GM23338 (cell line): ENCODE results near the gene FERMT3. TPM values are rescaled to one million over a fixed set of nuclear protein-coding genes. Genes with fewer than 3 reads are reported as not detected.

Experiments used
- ATAC-seq: fragments of 200-7000 bp; cut with Tn5 transposase; 3 replicates; pipeline ENCODE4 v1.9.1; 2020
- DNase-seq: peaks from one replicate; pipeline ENCODE4 v3.0.0-alpha.2; 2015; ENCODE audit warnings: low spot score
- H2AFZ ChIP-seq: fragments of 200-600 bp; sonication (generic); 2 replicates; pipeline ENCODE4 v1.8.0; 2016; ENCODE audit warnings: antibody characterized with exemption, mild to moderate bottlenecking, moderate library complexity
- H3F3A ChIP-seq: fragments of 200-600 bp; sonication (generic); replicated peaks from 2 replicates; pipeline ENCODE4 v1.8.0; 2017; ENCODE audit warnings: antibody characterized with exemption, mixed run types, low read depth
- H3K27ac ChIP-seq: fragments of 200-600 bp; sonication (generic); 2 replicates; pipeline ENCODE4 v1.6.1; 2016; ENCODE audit warnings: low read depth
- H3K27me3 ChIP-seq: fragments of 200-600 bp; sonication (generic); 2 replicates; pipeline ENCODE4 v1.8.0; 2016; ENCODE audit warnings: mild to moderate bottlenecking, mixed run types, moderate library complexity; ENCODE audit not compliant: insufficient read depth
- H3K36me3 ChIP-seq: fragments of 200-600 bp; sonication (generic); 2 replicates; pipeline ENCODE4 v1.8.0; 2016; ENCODE audit warnings: mild to moderate bottlenecking; ENCODE audit not compliant: insufficient read depth
- H3K4me1 ChIP-seq: fragments of 200-600 bp; sonication (generic); 2 replicates; pipeline ENCODE4 v1.8.0; 2016; ENCODE audit warnings: mild to moderate bottlenecking, moderate library complexity; ENCODE audit not compliant: insufficient read depth
- H3K4me2 ChIP-seq: fragments of 200-600 bp; sonication (generic); 2 replicates; pipeline ENCODE4 v1.7.1; 2017; ENCODE audit warnings: mixed run types
- H3K4me3 ChIP-seq: fragments of 200-600 bp; sonication (generic); 2 replicates; pipeline ENCODE4 v1.6.1; 2016; ENCODE audit warnings: mixed run types
- H3K79me2 ChIP-seq: fragments of 200-600 bp; sonication (generic); replicated peaks from 2 replicates; pipeline ENCODE4 v1.8.0; 2017; ENCODE audit warnings: mild to moderate bottlenecking; ENCODE audit not compliant: insufficient read depth
- H3K9me2 ChIP-seq: fragments of 200-600 bp; sonication (generic); 2 replicates; pipeline ENCODE4 v1.8.0; 2017; ENCODE audit not compliant: insufficient read depth
- H4K20me1 ChIP-seq: fragments of 200-600 bp; sonication (generic); replicated peaks from 2 replicates; pipeline ENCODE4 v1.8.0; 2017; ENCODE audit warnings: mild to moderate bottlenecking; ENCODE audit not compliant: insufficient read depth
- H3K27ac Mint-ChIP-seq: 2 replicates; pipeline ENCODE4 v1.8.0; 2020; ENCODE audit warnings: inconsistent platforms, mild to moderate bottlenecking, moderate library complexity, mixed read lengths
- H3K27me3 Mint-ChIP-seq: 3 replicates; pipeline ENCODE4 v1.8.0; 2022; ENCODE audit warnings: low read depth, mild to moderate bottlenecking, moderate library complexity, mixed read lengths, inconsistent platforms; ENCODE audit not compliant: insufficient read depth, poor library complexity
- H3K36me3 Mint-ChIP-seq: 3 replicates; pipeline ENCODE4 v1.8.0; 2021; ENCODE audit warnings: low read depth, mild to moderate bottlenecking, inconsistent platforms, moderate library complexity, mixed read lengths
- H3K4me1 Mint-ChIP-seq: 3 replicates; pipeline ENCODE4 v1.8.0; 2020; ENCODE audit warnings: mild to moderate bottlenecking, inconsistent platforms, mixed read lengths
- H3K4me3 Mint-ChIP-seq: 3 replicates; pipeline ENCODE4 v1.8.0; 2021; ENCODE audit warnings: moderate library complexity, mild to moderate bottlenecking, inconsistent platforms, mixed read lengths
- H3K9me3 Mint-ChIP-seq: 3 replicates; pipeline ENCODE4 v1.8.0; 2020; ENCODE audit warnings: moderate library complexity, mild to moderate bottlenecking, inconsistent platforms, mixed read lengths
- CREB1 ChIP-seq: fragments of 250-450 bp; sonication (Bioruptor Pico); IDR thresholded peaks from 2 replicates; pipeline ENCODE4 v1.5.0; 2020; ENCODE audit warnings: low read depth, mild to moderate bottlenecking, moderate library complexity
- EZH2 ChIP-seq: fragments of 200-600 bp; sonication (generic); IDR thresholded peaks from one replicate; pipeline ENCODE4 v1.8.0; 2017; ENCODE audit warnings: antibody characterized with exemption, mild to moderate bottlenecking, low read depth; ENCODE audit not compliant: unreplicated experiment
- EZH2phosphoT487 ChIP-seq: fragments of 200-600 bp; sonication (generic); IDR thresholded peaks from one replicate; pipeline ENCODE4 v1.8.1; 2018; ENCODE audit warnings: antibody characterized with exemption; ENCODE audit not compliant: unreplicated experiment
- JUNB ChIP-seq: IDR thresholded peaks from one replicate; pipeline ENCODE4 v1.6.1; 2016; ENCODE audit warnings: antibody characterized with exemption; ENCODE audit not compliant: unreplicated experiment
- NANOG ChIP-seq: IDR thresholded peaks from 2 replicates; pipeline ENCODE4 v1.6.1; 2016; ENCODE audit warnings: antibody characterized with exemption, borderline replicate concordance
- POLR2AphosphoS5 ChIP-seq: IDR thresholded peaks from 2 replicates; pipeline ENCODE4 v1.6.1; 2016; ENCODE audit warnings: antibody characterized with exemption, low read depth
- STAT1 ChIP-seq: IDR thresholded peaks from one replicate; pipeline ENCODE4 v1.6.1; 2016; ENCODE audit warnings: antibody characterized with exemption; ENCODE audit not compliant: unreplicated experiment
- ZNF114 ChIP-seq: fragments of 250-450 bp; sonication (Bioruptor Pico); IDR thresholded peaks from 2 replicates; pipeline ENCODE4 v1.5.0; 2020; ENCODE audit warnings: mild to moderate bottlenecking, moderate library complexity
- ZNF331 ChIP-seq: fragments of 250-450 bp; sonication (Bioruptor Pico); IDR thresholded peaks from 2 replicates; pipeline ENCODE4 v1.5.0; 2020; ENCODE audit warnings: low read depth, mild to moderate bottlenecking, moderate library complexity
- polyA plus RNA-seq: library from polyadenylated mRNA; unstranded; fragments of >200 nt; fragmentation: Nextera tagmentation; extraction: Ambion mirVana; gene quantifications from 2 replicates; pipeline ENCODE4 v1.2.1, GENCODE V29; 2016
- total RNA-seq: library from RNA; depleted of rRNA; stranded (reverse); fragments of >200 nt; shearing (Covaris generic); gene quantifications from 2 replicates; pipeline ENCODE4 v1.2.3, GENCODE V29; 2014
- TF ChIP-seq, protein P1 (sequence below), 2 experiments: fragments of 200-600 bp in 1 of 2; sonication (generic) in 1 of 2; conservative IDR thresholded peaks; 2 replicates each; pipeline versions ENCODE4 v1.5.1 to v1.6.1; 2016 to 2017; ENCODE audit warnings: antibody characterized with exemption in 2 of 2, low read depth in 2 of 2, mild to moderate bottlenecking in 2 of 2, moderate library complexity in 1 of 2
- TF ChIP-seq, protein P2 (sequence below): fragments of 250-450 bp; sonication (Bioruptor Pico); IDR thresholded peaks from 2 replicates; pipeline ENCODE4 v1.5.0; 2020; ENCODE audit warnings: mild to moderate bottlenecking, moderate library complexity
- TF ChIP-seq, protein P3 (sequence below): IDR thresholded peaks from one replicate; pipeline ENCODE4 v1.6.1; 2018; ENCODE audit warnings: antibody characterized with exemption; ENCODE audit not compliant: unreplicated experiment
- TF ChIP-seq, protein P4 (sequence below): IDR thresholded peaks from 2 replicates; pipeline ENCODE4 v1.6.1; 2016; ENCODE audit warnings: antibody characterized with exemption

FERMT3 gene
- total and polyA plus RNA-seq, 2 experiments from 2014 or later, result 1.5 to 1.6 TPM

DNA sequence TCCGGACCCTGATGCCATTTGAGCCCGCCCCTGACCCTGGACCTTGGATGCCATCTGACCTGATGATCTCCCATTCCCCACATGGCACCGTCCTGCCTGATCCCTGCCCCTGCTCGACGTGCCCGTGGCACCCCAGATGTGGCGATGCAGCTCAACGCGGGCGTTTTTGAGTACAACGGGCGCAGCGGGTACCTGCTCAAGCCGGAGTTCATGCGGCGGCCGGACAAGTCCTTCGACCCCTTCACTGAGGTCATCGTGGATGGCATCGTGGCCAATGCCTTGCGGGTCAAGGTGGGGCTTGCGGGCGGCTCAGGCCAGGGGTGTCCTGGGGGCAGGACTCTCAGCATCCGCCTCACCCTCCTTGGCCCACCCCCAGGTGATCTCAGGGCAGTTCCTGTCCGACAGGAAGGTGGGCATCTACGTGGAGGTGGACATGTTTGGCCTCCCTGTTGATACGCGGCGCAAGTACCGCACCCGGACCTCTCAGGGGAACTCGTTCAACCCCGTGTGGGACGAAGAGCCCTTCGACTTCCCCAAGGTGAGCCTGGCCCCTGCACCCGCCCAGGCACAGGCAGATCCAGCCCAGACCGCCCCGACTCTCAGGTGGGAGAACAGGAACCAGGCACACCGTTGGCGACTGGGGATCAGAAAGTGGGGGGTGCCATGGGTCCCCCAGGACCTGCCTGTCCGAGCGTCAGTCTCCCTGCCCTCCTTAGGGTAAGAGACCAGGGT lies 55.9 kb downstream of the FERMT3 start:
- no peaks in the 10 kb centered on the region for H3K9me2 ChIP-seq
- no peak overlapping the region for H3K4me3 Mint-ChIP-seq
- ATAC-seq (no peak), DNase-seq (no peak)
- no peak overlapping the region for H3K27ac ChIP-seq
- TF ChIP-seq CREB1 (CRISPR knock-in tag), result no peak
- TF ChIP-seq, protein P1, sequence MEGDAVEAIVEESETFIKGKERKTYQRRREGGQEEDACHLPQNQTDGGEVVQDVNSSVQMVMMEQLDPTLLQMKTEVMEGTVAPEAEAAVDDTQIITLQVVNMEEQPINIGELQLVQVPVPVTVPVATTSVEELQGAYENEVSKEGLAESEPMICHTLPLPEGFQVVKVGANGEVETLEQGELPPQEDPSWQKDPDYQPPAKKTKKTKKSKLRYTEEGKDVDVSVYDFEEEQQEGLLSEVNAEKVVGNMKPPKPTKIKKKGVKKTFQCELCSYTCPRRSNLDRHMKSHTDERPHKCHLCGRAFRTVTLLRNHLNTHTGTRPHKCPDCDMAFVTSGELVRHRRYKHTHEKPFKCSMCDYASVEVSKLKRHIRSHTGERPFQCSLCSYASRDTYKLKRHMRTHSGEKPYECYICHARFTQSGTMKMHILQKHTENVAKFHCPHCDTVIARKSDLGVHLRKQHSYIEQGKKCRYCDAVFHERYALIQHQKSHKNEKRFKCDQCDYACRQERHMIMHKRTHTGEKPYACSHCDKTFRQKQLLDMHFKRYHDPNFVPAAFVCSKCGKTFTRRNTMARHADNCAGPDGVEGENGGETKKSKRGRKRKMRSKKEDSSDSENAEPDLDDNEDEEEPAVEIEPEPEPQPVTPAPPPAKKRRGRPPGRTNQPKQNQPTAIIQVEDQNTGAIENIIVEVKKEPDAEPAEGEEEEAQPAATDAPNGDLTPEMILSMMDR (conservative IDR thresholded peaks at IDR 0.05; ENCODE audit: low read depth in 2 of 2), result no peak
- no peak for TF ChIP-seq EZH2phosphoT487
- TF ChIP-seq, protein P2, sequence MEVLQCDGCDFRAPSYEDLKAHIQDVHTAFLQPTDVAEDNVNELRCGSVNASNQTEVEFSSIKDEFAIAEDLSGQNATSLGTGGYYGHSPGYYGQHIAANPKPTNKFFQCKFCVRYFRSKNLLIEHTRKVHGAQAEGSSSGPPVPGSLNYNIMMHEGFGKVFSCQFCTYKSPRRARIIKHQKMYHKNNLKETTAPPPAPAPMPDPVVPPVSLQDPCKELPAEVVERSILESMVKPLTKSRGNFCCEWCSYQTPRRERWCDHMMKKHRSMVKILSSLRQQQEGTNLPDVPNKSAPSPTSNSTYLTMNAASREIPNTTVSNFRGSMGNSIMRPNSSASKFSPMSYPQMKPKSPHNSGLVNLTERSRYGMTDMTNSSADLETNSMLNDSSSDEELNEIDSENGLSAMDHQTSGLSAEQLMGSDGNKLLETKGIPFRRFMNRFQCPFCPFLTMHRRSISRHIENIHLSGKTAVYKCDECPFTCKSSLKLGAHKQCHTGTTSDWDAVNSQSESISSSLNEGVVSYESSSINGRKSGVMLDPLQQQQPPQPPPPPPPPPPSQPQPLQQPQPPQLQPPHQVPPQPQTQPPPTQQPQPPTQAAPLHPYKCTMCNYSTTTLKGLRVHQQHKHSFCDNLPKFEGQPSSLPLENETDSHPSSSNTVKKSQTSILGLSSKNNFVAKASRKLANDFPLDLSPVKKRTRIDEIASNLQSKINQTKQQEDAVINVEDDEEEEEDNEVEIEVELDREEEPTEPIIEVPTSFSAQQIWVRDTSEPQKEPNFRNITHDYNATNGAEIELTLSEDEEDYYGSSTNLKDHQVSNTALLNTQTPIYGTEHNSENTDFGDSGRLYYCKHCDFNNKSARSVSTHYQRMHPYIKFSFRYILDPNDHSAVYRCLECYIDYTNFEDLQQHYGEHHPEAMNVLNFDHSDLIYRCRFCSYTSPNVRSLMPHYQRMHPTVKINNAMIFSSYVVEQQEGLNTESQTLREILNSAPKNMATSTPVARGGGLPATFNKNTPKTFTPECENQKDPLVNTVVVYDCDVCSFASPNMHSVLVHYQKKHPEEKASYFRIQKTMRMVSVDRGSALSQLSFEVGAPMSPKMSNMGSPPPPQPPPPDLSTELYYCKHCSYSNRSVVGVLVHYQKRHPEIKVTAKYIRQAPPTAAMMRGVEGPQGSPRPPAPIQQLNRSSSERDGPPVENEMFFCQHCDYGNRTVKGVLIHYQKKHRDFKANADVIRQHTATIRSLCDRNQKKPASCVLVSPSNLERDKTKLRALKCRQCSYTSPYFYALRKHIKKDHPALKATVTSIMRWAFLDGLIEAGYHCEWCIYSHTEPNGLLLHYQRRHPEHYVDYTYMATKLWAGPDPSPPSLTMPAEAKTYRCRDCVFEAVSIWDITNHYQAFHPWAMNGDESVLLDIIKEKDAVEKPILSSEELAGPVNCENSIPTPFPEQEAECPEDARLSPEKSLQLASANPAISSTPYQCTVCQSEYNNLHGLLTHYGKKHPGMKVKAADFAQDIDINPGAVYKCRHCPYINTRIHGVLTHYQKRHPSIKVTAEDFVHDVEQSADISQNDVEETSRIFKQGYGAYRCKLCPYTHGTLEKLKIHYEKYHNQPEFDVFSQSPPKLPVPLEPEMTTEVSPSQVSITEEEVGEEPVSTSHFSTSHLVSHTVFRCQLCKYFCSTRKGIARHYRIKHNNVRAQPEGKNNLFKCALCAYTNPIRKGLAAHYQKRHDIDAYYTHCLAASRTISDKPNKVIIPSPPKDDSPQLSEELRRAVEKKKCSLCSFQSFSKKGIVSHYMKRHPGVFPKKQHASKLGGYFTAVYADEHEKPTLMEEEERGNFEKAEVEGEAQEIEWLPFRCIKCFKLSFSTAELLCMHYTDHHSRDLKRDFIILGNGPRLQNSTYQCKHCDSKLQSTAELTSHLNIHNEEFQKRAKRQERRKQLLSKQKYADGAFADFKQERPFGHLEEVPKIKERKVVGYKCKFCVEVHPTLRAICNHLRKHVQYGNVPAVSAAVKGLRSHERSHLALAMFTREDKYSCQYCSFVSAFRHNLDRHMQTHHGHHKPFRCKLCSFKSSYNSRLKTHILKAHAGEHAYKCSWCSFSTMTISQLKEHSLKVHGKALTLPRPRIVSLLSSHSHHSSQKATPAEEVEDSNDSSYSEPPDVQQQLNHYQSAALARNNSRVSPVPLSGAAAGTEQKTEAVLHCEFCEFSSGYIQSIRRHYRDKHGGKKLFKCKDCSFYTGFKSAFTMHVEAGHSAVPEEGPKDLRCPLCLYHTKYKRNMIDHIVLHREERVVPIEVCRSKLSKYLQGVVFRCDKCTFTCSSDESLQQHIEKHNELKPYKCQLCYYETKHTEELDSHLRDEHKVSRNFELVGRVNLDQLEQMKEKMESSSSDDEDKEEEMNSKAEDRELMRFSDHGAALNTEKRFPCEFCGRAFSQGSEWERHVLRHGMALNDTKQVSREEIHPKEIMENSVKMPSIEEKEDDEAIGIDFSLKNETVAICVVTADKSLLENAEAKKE, result no peak
- no peak for TF ChIP-seq STAT1
- no peak for TF ChIP-seq JUNB
- TF ChIP-seq EZH2, result no peak
- no peak for TF ChIP-seq NANOG
- TF ChIP-seq, protein P3, sequence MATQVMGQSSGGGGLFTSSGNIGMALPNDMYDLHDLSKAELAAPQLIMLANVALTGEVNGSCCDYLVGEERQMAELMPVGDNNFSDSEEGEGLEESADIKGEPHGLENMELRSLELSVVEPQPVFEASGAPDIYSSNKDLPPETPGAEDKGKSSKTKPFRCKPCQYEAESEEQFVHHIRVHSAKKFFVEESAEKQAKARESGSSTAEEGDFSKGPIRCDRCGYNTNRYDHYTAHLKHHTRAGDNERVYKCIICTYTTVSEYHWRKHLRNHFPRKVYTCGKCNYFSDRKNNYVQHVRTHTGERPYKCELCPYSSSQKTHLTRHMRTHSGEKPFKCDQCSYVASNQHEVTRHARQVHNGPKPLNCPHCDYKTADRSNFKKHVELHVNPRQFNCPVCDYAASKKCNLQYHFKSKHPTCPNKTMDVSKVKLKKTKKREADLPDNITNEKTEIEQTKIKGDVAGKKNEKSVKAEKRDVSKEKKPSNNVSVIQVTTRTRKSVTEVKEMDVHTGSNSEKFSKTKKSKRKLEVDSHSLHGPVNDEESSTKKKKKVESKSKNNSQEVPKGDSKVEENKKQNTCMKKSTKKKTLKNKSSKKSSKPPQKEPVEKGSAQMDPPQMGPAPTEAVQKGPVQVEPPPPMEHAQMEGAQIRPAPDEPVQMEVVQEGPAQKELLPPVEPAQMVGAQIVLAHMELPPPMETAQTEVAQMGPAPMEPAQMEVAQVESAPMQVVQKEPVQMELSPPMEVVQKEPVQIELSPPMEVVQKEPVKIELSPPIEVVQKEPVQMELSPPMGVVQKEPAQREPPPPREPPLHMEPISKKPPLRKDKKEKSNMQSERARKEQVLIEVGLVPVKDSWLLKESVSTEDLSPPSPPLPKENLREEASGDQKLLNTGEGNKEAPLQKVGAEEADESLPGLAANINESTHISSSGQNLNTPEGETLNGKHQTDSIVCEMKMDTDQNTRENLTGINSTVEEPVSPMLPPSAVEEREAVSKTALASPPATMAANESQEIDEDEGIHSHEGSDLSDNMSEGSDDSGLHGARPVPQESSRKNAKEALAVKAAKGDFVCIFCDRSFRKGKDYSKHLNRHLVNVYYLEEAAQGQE, result no peak
- TF ChIP-seq ZNF114 (CRISPR knock-in tag), result no peak
- TF ChIP-seq ZNF331 (CRISPR knock-in tag), result no peak
- TF ChIP-seq, protein P4, sequence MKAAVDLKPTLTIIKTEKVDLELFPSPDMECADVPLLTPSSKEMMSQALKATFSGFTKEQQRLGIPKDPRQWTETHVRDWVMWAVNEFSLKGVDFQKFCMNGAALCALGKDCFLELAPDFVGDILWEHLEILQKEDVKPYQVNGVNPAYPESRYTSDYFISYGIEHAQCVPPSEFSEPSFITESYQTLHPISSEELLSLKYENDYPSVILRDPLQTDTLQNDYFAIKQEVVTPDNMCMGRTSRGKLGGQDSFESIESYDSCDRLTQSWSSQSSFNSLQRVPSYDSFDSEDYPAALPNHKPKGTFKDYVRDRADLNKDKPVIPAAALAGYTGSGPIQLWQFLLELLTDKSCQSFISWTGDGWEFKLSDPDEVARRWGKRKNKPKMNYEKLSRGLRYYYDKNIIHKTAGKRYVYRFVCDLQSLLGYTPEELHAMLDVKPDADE, result no peak
- TF ChIP-seq POLR2AphosphoS5, result no peak
- no peaks in the 10 kb centered on the region for H3K9me3 Mint-ChIP-seq
- peaks cover 73% of the 10 kb centered on the region for H3K36me3 Mint-ChIP-seq
- H3K4me1 ChIP-seq, result no peaks in the 10 kb centered on the region
- H3K4me2 ChIP-seq, result no peak overlapping the region
- 0 out of 2 replicates have a peak, but pooled peaks cover 4% of the 10 kb centered on the region for H4K20me1 ChIP-seq
- no peak overlapping the region for H3K4me3 ChIP-seq
- no peak overlapping the region for H3K27ac Mint-ChIP-seq
- H3F3A ChIP-seq, result 0 out of 2 replicates have a peak, but pooled peaks cover 4% of the 10 kb centered on the region
- peaks cover 14% of the 10 kb centered on the region for H3K27me3 Mint-ChIP-seq
- no peaks in the 10 kb centered on the region for H3K27me3 ChIP-seq
- peaks cover 6% of the 10 kb centered on the region for H3K36me3 ChIP-seq
- H2AFZ ChIP-seq, result no peak overlapping the region
- no peaks in the 10 kb centered on the region for H3K79me2 ChIP-seq
- peaks cover 7% of the 10 kb centered on the region; the same call in 2 of the 3 replicates for H3K4me1 Mint-ChIP-seq
